Prostate gland (tissue), 2 donors: ENCODE data around the gene SND1.

ENCODE experiments used
- POLR2AphosphoS5 ChIP-seq: sonication (generic); formaldehyde crosslinking; IDR thresholded peaks from one replicate; pipeline ENCODE4 v1.6.1; 2017; ENCODE audit warnings: antibody characterized with exemption
- TF ChIP-seq, protein P1 (sequence below), 4 experiments: fragments of 200-600 bp in 2 of 4; fragments of 450-650 bp in 2 of 4; sonication (generic) in 2 of 4; IDR thresholded peaks; 1 replicate in 3 of 4; 2 replicates in 1 of 4; pipeline ENCODE4 v1.5.1; 2016 to 2019; ENCODE audit warnings: antibody characterized with exemption in 4 of 4, mild to moderate bottlenecking in 2 of 4, moderate library complexity in 2 of 4

DNA sequence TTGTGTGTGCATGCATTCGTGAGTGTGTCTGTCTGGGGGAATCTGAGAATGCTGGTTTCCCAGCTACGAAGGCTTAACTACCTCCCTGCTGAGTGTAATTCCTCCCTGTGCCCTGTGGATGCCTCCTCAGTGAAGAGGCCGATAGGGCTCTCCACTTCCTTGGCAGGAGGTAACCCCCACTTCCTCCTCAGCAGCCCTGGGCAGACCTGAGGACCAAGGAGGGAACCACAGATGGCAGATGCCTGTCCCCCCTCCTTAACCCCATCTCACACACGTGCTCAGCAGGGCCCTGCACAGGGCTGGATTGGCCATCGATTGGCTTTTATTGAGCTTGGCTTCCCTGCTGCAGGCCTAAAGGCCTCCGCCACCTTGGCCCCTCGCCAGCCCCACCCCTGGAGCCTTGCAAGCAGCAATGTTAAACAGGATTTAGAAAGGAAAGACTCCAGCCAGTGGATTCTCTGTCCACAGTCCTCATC, 424.8 kb downstream of the SND1 start:
- TF ChIP-seq, protein P1, sequence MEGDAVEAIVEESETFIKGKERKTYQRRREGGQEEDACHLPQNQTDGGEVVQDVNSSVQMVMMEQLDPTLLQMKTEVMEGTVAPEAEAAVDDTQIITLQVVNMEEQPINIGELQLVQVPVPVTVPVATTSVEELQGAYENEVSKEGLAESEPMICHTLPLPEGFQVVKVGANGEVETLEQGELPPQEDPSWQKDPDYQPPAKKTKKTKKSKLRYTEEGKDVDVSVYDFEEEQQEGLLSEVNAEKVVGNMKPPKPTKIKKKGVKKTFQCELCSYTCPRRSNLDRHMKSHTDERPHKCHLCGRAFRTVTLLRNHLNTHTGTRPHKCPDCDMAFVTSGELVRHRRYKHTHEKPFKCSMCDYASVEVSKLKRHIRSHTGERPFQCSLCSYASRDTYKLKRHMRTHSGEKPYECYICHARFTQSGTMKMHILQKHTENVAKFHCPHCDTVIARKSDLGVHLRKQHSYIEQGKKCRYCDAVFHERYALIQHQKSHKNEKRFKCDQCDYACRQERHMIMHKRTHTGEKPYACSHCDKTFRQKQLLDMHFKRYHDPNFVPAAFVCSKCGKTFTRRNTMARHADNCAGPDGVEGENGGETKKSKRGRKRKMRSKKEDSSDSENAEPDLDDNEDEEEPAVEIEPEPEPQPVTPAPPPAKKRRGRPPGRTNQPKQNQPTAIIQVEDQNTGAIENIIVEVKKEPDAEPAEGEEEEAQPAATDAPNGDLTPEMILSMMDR (IDR thresholded peaks at IDR 0.05) = no peak
- no peak for TF ChIP-seq POLR2AphosphoS5
